Renal pelvis (tissue), 12 donors: ENCODE data around the gene SC5D. TPM values are rescaled to one million over a fixed set of nuclear protein-coding genes. Genes with fewer than 3 reads are reported as not detected.
A peak's percentile ranks its signal among the peaks of the same experiment; 100 is the strongest.

Experiments used
- DNase-seq: peaks from one replicate; pipeline ENCODE4 v3.0.0-alpha.2; 2013
- long read RNA-seq, 16 experiments: transcript quantifications; one replicate each; lab custom pipeline, GENCODE V29; 2026
- polyA plus RNA-seq, 3 donors: library from polyadenylated mRNA; unstranded; fragments of 120-200 nt; gene quantifications; one replicate each; pipeline ENCODE4 v1.2.1, GENCODE V29; 2013; ENCODE audit not compliant: insufficient read length in 3 of 3

Gene SC5D, protein sequence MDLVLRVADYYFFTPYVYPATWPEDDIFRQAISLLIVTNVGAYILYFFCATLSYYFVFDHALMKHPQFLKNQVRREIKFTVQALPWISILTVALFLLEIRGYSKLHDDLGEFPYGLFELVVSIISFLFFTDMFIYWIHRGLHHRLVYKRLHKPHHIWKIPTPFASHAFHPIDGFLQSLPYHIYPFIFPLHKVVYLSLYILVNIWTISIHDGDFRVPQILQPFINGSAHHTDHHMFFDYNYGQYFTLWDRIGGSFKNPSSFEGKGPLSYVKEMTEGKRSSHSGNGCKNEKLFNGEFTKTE
- polyA plus RNA-seq = 10 to 100 TPM; 51.1 to 57.8 (median 53.6) TPM
- long read RNA-seq, donor 1, transcript SC5D-201 (5 exons, 2,456 nt) = major isoform, 25 of 53 reads
- long read RNA-seq, donor 1, partial matches to known transcripts = 24 of 53 reads
- long read RNA-seq, donor 1, other reads (novel, unspliced or antisense) = 0 of 53 reads
- long read RNA-seq, donor 2, transcript SC5D-201 (5 exons, 2,456 nt) = major isoform, 29 of 64 reads
- long read RNA-seq, donor 2, partial matches to known transcripts = 31 of 64 reads
- long read RNA-seq, donor 2, other reads (novel, unspliced or antisense) = 0 of 64 reads
- long read RNA-seq, donor 3, transcript SC5D-201 (5 exons, 2,456 nt) = major isoform, 22 of 40 reads
- long read RNA-seq, donor 3, partial matches to known transcripts = 15 of 40 reads
- long read RNA-seq, donor 3, other reads (novel, unspliced or antisense) = 0 of 40 reads
- long read RNA-seq, donor 4, transcript SC5D-201 (5 exons, 2,456 nt) = major isoform, 23 of 41 reads
- long read RNA-seq, donor 4, partial matches to known transcripts = 16 of 41 reads
- long read RNA-seq, donor 4, other reads (novel, unspliced or antisense) = 0 of 41 reads
- long read RNA-seq, donor 5, transcript SC5D-201 (5 exons, 2,456 nt) = major isoform, 9 of 15 reads
- long read RNA-seq, donor 5, partial matches to known transcripts = 5 of 15 reads
- long read RNA-seq, donor 5, other reads (novel, unspliced or antisense) = 0 of 15 reads
- long read RNA-seq, donor 6, transcript SC5D-201 (5 exons, 2,456 nt) = major isoform, 16 of 61 reads
- long read RNA-seq, donor 6, transcript SC5D-202 (5 exons, 2,258 nt) = minor isoform, 5 of 61 reads
- long read RNA-seq, donor 6, partial matches to known transcripts = 39 of 61 reads
- long read RNA-seq, donor 6, other reads (novel, unspliced or antisense) = 0 of 61 reads
- long read RNA-seq, donor 7, transcript SC5D-201 (5 exons, 2,456 nt) = major isoform, 25 of 64 reads
- long read RNA-seq, donor 7, partial matches to known transcripts = 33 of 64 reads
- long read RNA-seq, donor 7, other reads (novel, unspliced or antisense) = 0 of 64 reads
- long read RNA-seq, donor 8, transcript SC5D-201 (5 exons, 2,456 nt) = major isoform, 9 of 20 reads
- long read RNA-seq, donor 8, partial matches to known transcripts = 8 of 20 reads
- long read RNA-seq, donor 8, other reads (novel, unspliced or antisense) = 0 of 20 reads
- long read RNA-seq, donor 9, transcript SC5D-204 (2 exons, 1,524 nt) = minor isoform, 5 of 71 reads
- long read RNA-seq, donor 9, transcript SC5D-201 (5 exons, 2,456 nt) = major isoform, 33 of 71 reads
- long read RNA-seq, donor 9, partial matches to known transcripts = 31 of 71 reads
- long read RNA-seq, donor 9, other reads (novel, unspliced or antisense) = 0 of 71 reads
- long read RNA-seq, donor 10, transcript SC5D-201 (5 exons, 2,456 nt) = major isoform, 12 of 53 reads
- long read RNA-seq, donor 10, partial matches to known transcripts = 35 of 53 reads
- long read RNA-seq, donor 10, other reads (novel, unspliced or antisense) = 0 of 53 reads
- long read RNA-seq, donor 11, transcript SC5D-201 (5 exons, 2,456 nt) = major isoform, 8 of 21 reads
- long read RNA-seq, donor 11, partial matches to known transcripts = 9 of 21 reads
- long read RNA-seq, donor 11, other reads (novel, unspliced or antisense) = 0 of 21 reads
- long read RNA-seq, donor 12, transcript SC5D-201 (5 exons, 2,456 nt) = major isoform, 24 of 69 reads
- long read RNA-seq, donor 12, partial matches to known transcripts = 38 of 69 reads
- long read RNA-seq, donor 12, other reads (novel, unspliced or antisense) = 0 of 69 reads
- long read RNA-seq, donor 13, transcript SC5D-201 (5 exons, 2,456 nt) = major isoform, 8 of 12 reads
- long read RNA-seq, donor 13, partial matches to known transcripts = 0 of 12 reads
- long read RNA-seq, donor 13, other reads (novel, unspliced or antisense) = 0 of 12 reads
- long read RNA-seq, donor 14 = 0 reads
- long read RNA-seq, donor 15, transcript SC5D-201 (5 exons, 2,456 nt) = major isoform, 22 of 58 reads
- long read RNA-seq, donor 15, partial matches to known transcripts = 28 of 58 reads
- long read RNA-seq, donor 15, other reads (novel, unspliced or antisense) = 0 of 58 reads
- long read RNA-seq, donor 16, transcript SC5D-201 (5 exons, 2,456 nt) = major isoform, 27 of 53 reads
- long read RNA-seq, donor 16, partial matches to known transcripts = 23 of 53 reads
- long read RNA-seq, donor 16, other reads (novel, unspliced or antisense) = 0 of 53 reads

- DNase-seq = peak; percentile 92
These were observed at the start of gene SC5D for GRCh38 chr11:121292495-121293287. TSS of gene SC5D (plus strand) at chr11:121292771. CDS start at chr11:121303376, 10,605 bp downstream.

DNA sequence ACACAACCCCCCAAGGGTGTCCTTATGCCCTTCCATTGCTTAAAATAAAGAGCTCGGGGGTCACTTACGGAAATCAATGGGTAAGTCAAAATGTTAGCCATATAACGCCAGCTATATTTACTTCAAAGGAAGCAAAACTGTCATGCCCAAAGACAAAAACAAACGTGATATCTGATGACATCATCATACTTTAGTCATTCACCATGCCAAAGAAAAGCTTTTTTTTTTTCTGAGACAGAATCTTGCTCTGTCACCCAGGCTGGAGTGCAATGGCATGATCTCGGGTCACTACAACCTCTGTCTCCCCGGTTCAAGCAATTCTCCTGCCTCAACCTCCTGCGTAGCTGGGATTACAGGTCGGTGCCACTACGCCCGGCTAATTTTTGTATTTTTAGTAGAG lies 47.7 kb upstream of the SC5D start:
- DNase-seq = no peak

GRCh38 chr11:121246021-121246768 lies 46.4 kb upstream of the SC5D start:
- DNase-seq = no peak

DNA sequence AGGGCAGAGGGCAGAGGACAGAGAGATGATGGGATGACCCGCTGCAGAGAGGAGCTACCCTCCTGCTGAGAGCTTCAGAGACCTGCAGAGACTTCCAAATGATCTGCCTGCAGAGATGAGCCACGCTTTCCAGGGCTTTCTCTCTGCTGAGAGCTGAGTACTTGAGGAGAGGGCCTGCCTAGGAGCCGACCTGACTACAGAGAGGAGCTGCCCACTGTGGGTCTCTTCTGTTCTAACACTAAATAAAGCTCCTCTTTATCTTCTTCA lies 45.9 kb upstream of the SC5D start:
- DNase-seq = no peak

- DNase-seq = no peak
These were observed 44.1 kb upstream of the SC5D start for GRCh38 chr11:121248496-121248895.

DNA sequence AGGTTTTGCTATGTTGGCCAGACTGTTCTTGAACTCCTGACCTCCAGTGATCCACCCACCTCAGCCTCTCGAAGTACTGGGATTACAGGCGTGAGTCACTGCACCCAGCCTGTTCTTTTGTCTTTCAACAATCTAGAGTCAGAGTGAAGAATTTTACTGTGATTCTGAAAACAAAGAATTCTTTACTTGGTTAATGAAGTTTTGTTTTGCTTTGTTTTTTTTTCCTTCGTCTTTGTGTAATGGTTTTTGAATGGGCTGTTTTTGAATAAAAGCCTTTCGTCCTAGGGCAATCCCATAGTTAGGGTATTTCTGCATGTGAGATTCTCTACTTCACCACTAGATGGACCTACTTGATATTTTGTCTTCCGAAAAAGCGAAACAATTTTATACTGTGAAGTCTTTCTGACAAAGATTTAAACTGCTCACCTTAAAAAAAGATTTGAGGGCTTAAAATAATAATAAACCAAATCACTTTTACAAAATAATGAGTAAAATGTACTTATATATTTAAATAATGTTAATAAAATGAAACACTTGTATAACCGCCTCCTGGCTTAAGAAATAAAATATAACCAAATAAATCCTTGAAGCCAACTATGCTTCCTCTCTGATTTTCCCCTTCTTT lies 43.4 kb upstream of the SC5D start:
- DNase-seq = no peak

- DNase-seq = no peak
These were observed 41.7 kb upstream of the SC5D start for GRCh38 chr11:121250843-121251242.

DNA sequence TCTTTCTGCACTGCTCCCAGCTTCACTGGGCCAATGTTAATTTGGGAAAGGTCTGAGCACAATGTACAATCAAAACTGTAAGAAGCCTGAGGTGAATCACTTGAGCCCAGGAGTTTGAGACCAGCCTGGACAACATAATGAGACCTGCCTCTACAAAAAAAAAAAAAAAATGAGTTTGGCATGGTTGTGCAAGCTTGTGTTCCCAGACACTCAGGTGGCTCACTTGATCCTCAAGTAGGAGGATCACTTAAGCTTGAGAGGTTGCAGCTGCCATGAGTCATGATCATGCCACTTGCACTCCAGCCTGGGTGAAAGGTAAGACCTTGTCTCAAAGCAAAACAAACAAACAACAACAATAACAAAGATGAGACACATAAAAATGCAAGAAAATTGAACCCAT lies 38.6 kb upstream of the SC5D start:
- no peak for DNase-seq

DNA sequence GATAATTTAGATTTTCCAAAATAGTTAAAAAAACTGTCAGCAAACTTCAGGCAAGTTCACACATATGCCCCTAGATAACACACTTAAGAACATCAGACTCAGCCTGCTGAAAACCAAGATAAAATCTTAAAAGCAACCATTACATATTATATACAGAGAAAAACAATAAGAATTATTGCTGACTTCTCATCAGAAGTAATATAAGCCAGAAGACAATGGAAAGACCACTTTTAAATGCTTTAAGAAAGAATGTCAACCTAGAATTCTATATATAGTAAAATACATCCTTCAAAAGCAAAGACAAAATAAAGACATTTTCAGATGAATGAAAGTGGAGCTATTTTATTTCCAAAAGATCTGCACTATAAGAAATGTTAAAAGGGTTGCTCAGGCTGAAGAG lies 37.8 kb upstream of the SC5D start:
- no peak for DNase-seq

DNA sequence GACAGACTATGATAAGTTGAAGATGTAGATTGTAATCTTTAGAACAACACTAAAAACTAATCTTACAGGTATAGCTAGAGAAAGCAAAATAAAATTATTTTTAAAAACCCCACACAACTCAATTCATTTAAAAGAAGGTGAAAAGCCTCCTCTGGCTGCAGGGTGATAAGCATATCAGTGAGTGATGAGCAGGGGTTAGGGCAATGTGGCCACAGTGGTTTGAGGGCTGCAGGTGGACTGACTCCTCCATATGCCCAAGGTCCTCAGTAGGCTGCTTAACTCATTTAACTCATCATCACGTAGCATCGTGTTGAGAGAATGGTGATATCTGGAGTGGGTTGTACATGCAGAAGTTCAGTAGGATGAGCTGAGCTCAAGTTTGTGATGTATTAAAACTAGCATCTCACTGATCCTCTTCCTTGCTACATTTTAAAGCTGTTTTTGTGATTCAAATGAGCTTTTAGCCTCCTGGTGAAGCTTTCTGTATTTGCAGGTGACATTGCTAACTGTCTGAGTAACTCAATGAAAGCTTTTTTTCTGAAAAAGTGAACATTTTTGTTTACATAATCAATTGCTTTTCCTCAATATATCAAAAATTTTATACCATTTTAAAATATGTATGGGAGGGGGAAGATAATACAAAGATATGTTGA lies 37.0 kb upstream of the SC5D start:
- DNase-seq = no peak

GRCh38 chr11:121257289-121257688 lies 35.3 kb upstream of the SC5D start:
- no peak for DNase-seq

- no peak for DNase-seq
These were observed 34.6 kb upstream of the SC5D start for GRCh38 chr11:121257976-121258375.

- DNase-seq = no peak
These were observed 27.0 kb upstream of the SC5D start for GRCh38 chr11:121265586-121265985.

- no peak for DNase-seq
These were observed 24.0 kb upstream of the SC5D start for GRCh38 chr11:121268581-121268980.

- DNase-seq = no peak
These were observed 22.4 kb upstream of the SC5D start for GRCh38 chr11:121270001-121270678.

GRCh38 chr11:121274332-121274991 lies 18.1 kb upstream of the SC5D start:
- no peak for DNase-seq
